Fibroblast of the aortic adventitia (primary cell): ENCODE measurements around the gene MYCBPAP. TPM values are rescaled to one million over a fixed set of nuclear protein-coding genes. Genes with fewer than 3 reads are reported as not detected.
A peak's percentile ranks its signal among the peaks of the same experiment; 100 is the strongest.

ENCODE experiments used
- DNase-seq: peaks from one replicate; pipeline ENCODE4 v3.0.0-alpha.2; 2010; ENCODE audit warnings: low read depth
- H3K4me3 ChIP-seq: 2 replicates; pipeline ENCODE4 v1.5.1; 2011; ENCODE audit warnings: low read depth, mild to moderate bottlenecking, control low read depth, low read length, moderate library complexity
- CTCF ChIP-seq: IDR thresholded peaks from 2 replicates; pipeline ENCODE4 v1.5.1; 2011; ENCODE audit warnings: mild to moderate bottlenecking, low read length, control low read depth, inconsistent platforms; ENCODE audit not compliant: insufficient read depth
- total RNA-seq: library from RNA; depleted of rRNA; stranded (reverse); fragments of >200 nt; gene quantifications from 2 replicates; pipeline ENCODE4 v1.2.3, GENCODE V29; 2012; ENCODE audit warnings: low replicate concordance

The MYCBPAP gene
- total RNA-seq, 1 donor = 0.99 TPM

- no peak overlapping the region for H3K4me3 ChIP-seq
- no peak for DNase-seq
- TF ChIP-seq CTCF = no peak
Measured at GRCh38 chr17:50544516-50544915, 36.3 kb downstream of the MYCBPAP start.

GRCh38 chr17:50545311-50545710 lies 37.1 kb downstream of the MYCBPAP start:
- no peak for TF ChIP-seq CTCF
- no peak overlapping the region for H3K4me3 ChIP-seq
- no peak for DNase-seq

- peak overlapping the region; percentile 18 for H3K4me3 ChIP-seq
- TF ChIP-seq CTCF = no peak
- DNase-seq = no peak
Measured at GRCh38 chr17:50546701-50547034, 38.4 kb downstream of the MYCBPAP start.

- H3K4me3 ChIP-seq = peak within 1 kb of the TSS; percentile 77
- TF ChIP-seq CTCF = peak; percentile 97
- DNase-seq = peak; percentile 87
Measured at GRCh38 chr17:50547035-50547735, 38.9 kb downstream of the MYCBPAP start, which contains the start of gene SPATA20. Gene SPATA20, plus strand, starts transcription at chr17:50547174. Its CDS starts 35 bp downstream, at chr17:50547209.

- no peak for TF ChIP-seq CTCF
- DNase-seq = no peak
- H3K4me3 ChIP-seq = peak overlapping the region; percentile 77
Measured at GRCh38 chr17:50547736-50548083, 39.5 kb downstream of the MYCBPAP start.

- no peak for DNase-seq
- TF ChIP-seq CTCF = no peak
- no peak overlapping the region for H3K4me3 ChIP-seq
Measured at GRCh38 chr17:50548831-50549230, 40.6 kb downstream of the MYCBPAP start.
